Nephron progenitor cell (in vitro differentiated cells): ENCODE measurements around the gene KIF21A.

ENCODE experiments used
- DNase-seq: peaks from one replicate; pipeline ENCODE4 v3.0.0; 2021
- H3K27ac Mint-ChIP-seq: 2 replicates; pipeline ENCODE4 v1.8.0; 2021; ENCODE audit warnings: mild to moderate bottlenecking, moderate library complexity, mixed read lengths
- H3K27me3 Mint-ChIP-seq: 2 replicates; pipeline ENCODE4 v1.8.0; 2021; ENCODE audit warnings: mild to moderate bottlenecking, low read depth, mixed read lengths; ENCODE audit not compliant: poor library complexity
- H3K36me3 Mint-ChIP-seq: 2 replicates; pipeline ENCODE4 v1.8.0; 2021; ENCODE audit warnings: low read depth, mixed read lengths
- H3K4me1 Mint-ChIP-seq: 2 replicates; pipeline ENCODE4 v1.8.0; 2021; ENCODE audit warnings: mixed read lengths
- H3K4me3 Mint-ChIP-seq: 2 replicates; pipeline ENCODE4 v1.8.0; 2021; ENCODE audit warnings: mild to moderate bottlenecking, moderate library complexity, mixed read lengths
- H3K9me3 Mint-ChIP-seq: 2 replicates; pipeline ENCODE4 v1.8.0; 2021; ENCODE audit warnings: mild to moderate bottlenecking, moderate library complexity, mixed read lengths
- TF ChIP-seq, protein P1 (sequence below): fragments of 200-600 bp; sonication (generic); IDR thresholded peaks from 2 replicates; pipeline ENCODE4 v1.5.0; 2021; ENCODE audit warnings: antibody characterized with exemption

KIF21A gene

DNA sequence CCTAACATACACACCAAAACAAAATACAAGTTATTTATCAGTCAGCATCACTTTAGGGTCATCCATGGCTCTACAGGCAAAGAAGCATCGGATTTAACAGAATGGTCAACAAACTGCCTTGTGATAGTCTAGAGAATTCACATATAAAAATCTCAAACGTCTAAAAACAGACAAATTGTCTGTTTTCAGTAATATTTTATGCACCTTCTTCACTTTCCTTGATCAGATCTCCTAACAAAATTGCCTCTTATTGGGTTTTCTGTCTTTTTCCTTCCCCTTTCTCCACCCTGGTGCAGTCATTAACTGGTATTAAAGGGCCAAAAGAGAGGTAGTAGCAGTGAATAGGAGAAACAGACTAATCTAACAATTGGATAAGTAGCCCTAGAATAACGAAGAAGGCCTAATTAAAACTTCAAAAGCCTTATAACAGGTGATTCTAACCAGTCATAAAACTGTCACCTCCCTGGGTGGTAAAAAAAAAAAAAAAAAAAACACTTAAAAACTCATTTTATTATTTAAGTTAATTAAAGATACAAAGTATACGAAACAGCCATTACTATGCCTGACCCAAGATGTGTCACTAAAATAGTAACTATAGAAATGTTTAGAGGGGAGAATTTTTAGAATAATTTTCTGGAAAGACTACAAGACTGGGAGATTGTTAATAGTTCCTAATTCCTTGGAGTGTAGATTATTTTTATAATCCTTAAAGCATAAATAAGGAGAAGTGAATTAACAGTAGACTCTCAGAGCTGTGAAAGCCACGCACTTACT lies 1.5 kb downstream of the KIF21A start:
- no peaks in the 10 kb centered on the region for H3K9me3 Mint-ChIP-seq
- no peak for DNase-seq
- H3K27ac Mint-ChIP-seq, result no peak overlapping the region
- no peaks in the 10 kb centered on the region for H3K36me3 Mint-ChIP-seq
- H3K27me3 Mint-ChIP-seq, result peaks cover 3% of the 10 kb centered on the region
- H3K4me1 Mint-ChIP-seq, result peaks cover 26% of the 10 kb centered on the region
- H3K4me3 Mint-ChIP-seq, result peak overlapping the region; percentile 92
- TF ChIP-seq, protein P1, sequence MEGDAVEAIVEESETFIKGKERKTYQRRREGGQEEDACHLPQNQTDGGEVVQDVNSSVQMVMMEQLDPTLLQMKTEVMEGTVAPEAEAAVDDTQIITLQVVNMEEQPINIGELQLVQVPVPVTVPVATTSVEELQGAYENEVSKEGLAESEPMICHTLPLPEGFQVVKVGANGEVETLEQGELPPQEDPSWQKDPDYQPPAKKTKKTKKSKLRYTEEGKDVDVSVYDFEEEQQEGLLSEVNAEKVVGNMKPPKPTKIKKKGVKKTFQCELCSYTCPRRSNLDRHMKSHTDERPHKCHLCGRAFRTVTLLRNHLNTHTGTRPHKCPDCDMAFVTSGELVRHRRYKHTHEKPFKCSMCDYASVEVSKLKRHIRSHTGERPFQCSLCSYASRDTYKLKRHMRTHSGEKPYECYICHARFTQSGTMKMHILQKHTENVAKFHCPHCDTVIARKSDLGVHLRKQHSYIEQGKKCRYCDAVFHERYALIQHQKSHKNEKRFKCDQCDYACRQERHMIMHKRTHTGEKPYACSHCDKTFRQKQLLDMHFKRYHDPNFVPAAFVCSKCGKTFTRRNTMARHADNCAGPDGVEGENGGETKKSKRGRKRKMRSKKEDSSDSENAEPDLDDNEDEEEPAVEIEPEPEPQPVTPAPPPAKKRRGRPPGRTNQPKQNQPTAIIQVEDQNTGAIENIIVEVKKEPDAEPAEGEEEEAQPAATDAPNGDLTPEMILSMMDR, result no peak

DNA sequence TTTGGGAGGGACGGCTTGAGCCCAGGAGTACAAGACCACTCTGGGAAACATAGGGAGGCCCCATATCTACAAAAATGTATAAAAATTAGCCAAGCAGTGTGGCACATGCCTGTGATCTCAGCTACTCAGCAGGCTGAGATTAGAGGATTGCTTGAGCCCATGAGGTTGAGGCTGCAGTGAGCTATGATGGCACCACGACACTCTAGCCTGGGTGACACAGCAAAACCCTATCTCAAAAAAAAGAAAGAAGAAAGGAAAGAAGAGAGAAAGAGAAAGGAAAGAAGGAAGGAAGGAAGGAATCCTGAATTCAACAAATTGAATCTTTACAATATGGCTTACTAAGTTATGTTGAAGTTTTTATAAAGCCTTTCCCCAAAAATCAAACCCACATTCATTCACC lies 2.1 kb downstream of the KIF21A start:
- Mint-ChIP-seq H3K27me3 (peaks cover 3% of the 10 kb centered on the region), H3K4me1 (peaks cover 26% of the 10 kb centered on the region), H3K4me3 (peak overlapping the region; percentile 92), H3K9me3 (no peaks in the 10 kb centered on the region), H3K27ac (no peak overlapping the region), H3K36me3 (no peaks in the 10 kb centered on the region)
- DNase-seq, result no peak
- TF ChIP-seq, protein P1, result no peak

DNA sequence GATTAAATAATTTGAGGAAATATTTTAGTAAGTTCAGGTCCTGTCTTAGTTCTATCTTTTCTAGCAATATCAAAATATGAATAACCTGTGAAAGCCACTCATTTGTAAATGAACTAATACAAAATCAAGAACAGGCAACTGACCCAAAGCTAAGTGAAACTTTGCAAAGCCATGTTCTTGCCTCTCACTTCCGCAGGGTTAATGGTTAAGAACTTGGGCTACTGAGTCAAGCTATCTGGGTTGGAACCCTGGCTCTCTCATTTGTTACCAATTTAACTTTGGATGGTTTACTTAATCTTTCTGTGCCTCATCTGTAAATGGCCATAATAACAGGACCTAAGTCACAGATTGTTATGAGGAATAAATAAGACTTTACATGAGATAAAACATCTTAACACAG lies 2.8 kb downstream of the KIF21A start:
- Mint-ChIP-seq H3K27me3 (peaks cover 3% of the 10 kb centered on the region), H3K9me3 (no peaks in the 10 kb centered on the region), H3K4me1 (peaks cover 26% of the 10 kb centered on the region), H3K4me3 (no peak overlapping the region), H3K27ac (no peak overlapping the region), H3K36me3 (no peaks in the 10 kb centered on the region)
- DNase-seq, result no peak
- TF ChIP-seq, protein P1, result no peak

DNA sequence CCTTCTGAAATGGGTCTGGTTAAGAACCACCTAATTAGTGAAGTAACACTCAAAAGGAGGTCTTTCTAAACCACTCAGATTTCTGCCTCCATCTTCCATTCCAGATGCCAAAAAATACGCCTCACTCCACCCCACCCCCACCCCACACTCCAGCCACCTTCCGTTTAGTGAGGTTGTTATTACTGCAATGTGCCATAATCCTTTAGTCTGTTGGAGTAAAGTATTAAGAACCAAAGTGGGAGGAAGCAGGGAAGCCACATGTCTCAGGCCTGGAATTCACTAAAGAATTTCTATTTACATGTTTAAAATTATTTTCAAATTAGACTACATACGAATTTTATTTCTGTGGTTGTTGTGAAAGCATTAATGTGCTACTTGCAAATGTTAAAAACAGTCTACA lies 7.4 kb downstream of the KIF21A start:
- H3K36me3 Mint-ChIP-seq, result no peaks in the 10 kb centered on the region
- no peak overlapping the region for H3K27ac Mint-ChIP-seq
- no peak for DNase-seq
- TF ChIP-seq, protein P1, result no peak
- H3K4me3 Mint-ChIP-seq, result no peak overlapping the region
- H3K9me3 Mint-ChIP-seq, result no peaks in the 10 kb centered on the region
- peaks cover under 1% of the 10 kb centered on the region for H3K4me1 Mint-ChIP-seq
- peaks cover 2% of the 10 kb centered on the region for H3K27me3 Mint-ChIP-seq

DNA sequence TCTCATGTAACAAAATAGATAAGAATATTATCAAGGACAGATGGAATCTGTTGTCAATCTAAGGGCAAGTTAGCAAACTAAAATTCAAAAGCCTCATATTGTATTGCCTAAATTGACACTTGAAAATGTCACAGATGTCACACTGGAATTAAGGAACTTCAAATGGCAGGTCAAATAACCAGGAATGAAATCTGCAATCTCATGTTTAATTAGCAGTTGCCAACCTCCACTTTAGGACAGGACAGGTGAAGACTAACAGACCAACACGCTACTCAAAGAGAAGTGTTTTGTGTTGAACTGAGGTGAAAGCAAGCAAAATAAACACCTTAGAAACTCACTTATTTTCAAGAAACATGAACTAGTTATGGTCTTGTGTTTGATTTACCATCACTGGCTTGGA lies 11.1 kb downstream of the KIF21A start:
- Mint-ChIP-seq H3K4me3 (no peak overlapping the region), H3K27ac (no peak overlapping the region), H3K36me3 (no peaks in the 10 kb centered on the region), H3K4me1 (no peaks in the 10 kb centered on the region), H3K9me3 (no peaks in the 10 kb centered on the region), H3K27me3 (peaks cover 2% of the 10 kb centered on the region)
- TF ChIP-seq, protein P1, result no peak
- DNase-seq, result no peak
